Spleen (tissue), 11 donors: ENCODE data around the gene FEM1B. TPM values are rescaled to one million over a fixed set of nuclear protein-coding genes. Genes with fewer than 3 reads are reported as not detected.
A peak's percentile ranks its signal among the peaks of the same experiment; 100 is the strongest.

Experiments used
- DNase-seq: peaks from one replicate; pipeline ENCODE4 v3.0.0-alpha.2; 2020
- H3K27ac ChIP-seq, 8 donors: fragments of 200-600 bp; sonication (generic) in 7 of 8; 1 replicate in 4 of 8; 2 replicates in 4 of 8; pipeline versions ENCODE4 v1.5.0 to v1.8.0; 2016 to 2021; ENCODE audit warnings: inconsistent platforms in 4 of 8, mild to moderate bottlenecking in 4 of 8, moderate library complexity in 1 of 8
- H3K27me3 ChIP-seq, 7 donors: fragments of 200-600 bp; sonication (generic) in 6 of 7; replicated peaks in 1 of 7; 1 replicate in 4 of 7; 2 replicates in 3 of 7; pipeline versions ENCODE4 v1.5.0 to v1.8.0; 2016 to 2021; ENCODE audit warnings: inconsistent platforms in 3 of 7, mild to moderate bottlenecking in 1 of 7
- H3K36me3 ChIP-seq, 6 donors: fragments of 200-600 bp; sonication (generic) in 5 of 6; 1 replicate in 4 of 6; 2 replicates in 2 of 6; pipeline versions ENCODE4 v1.5.0 to v1.8.0; 2016 to 2021; ENCODE audit warnings: inconsistent platforms in 2 of 6
- H3K4me1 ChIP-seq, 6 donors: fragments of 200-600 bp; sonication (generic) in 5 of 6; 1 replicate in 3 of 6; 2 replicates in 3 of 6; pipeline versions ENCODE4 v1.5.0 to v1.8.0; 2016 to 2021; ENCODE audit warnings: inconsistent platforms in 3 of 6
- H3K4me3 ChIP-seq, 8 donors: fragments of 200-600 bp; sonication (generic) in 7 of 8; 1 replicate in 4 of 8; 2 replicates in 4 of 8; pipeline versions ENCODE4 v1.5.0 to v1.8.0; 2016 to 2021; ENCODE audit warnings: inconsistent platforms in 4 of 8, mild to moderate bottlenecking in 4 of 8, moderate library complexity in 2 of 8
- H3K9me3 ChIP-seq, 8 donors: fragments of 200-600 bp; sonication (generic) in 7 of 8; 1 replicate in 4 of 8; 2 replicates in 4 of 8; pipeline versions ENCODE4 v1.5.0 to v1.8.0; 2016 to 2021; ENCODE audit warnings: inconsistent platforms in 4 of 8
- CTCF ChIP-seq, 11 experiments: fragments of 200-600 bp in 7 of 11; fragments of 450-650 bp in 4 of 11; sonication (generic) in 4 of 11; IDR thresholded peaks in 8 of 11; conservative IDR thresholded peaks in 3 of 11; 1 replicate in 7 of 11; 2 replicates in 4 of 11; pipeline versions ENCODE4 v1.4.0 to v1.8.0; 2016 to 2021; ENCODE audit warnings: antibody characterized with exemption in 11 of 11, inconsistent platforms in 4 of 11, mild to moderate bottlenecking in 1 of 11
- POLR2A ChIP-seq, 3 donors: fragments of 450-650 bp; IDR thresholded peaks; one replicate each; pipeline ENCODE4 v1.5.1; 2017; ENCODE audit warnings: antibody characterized with exemption in 3 of 3, mild to moderate bottlenecking in 1 of 3
- POLR2AphosphoS5 ChIP-seq, 3 donors: sonication (generic); formaldehyde crosslinking; IDR thresholded peaks; one replicate each; pipeline ENCODE4 v1.5.1; 2017; ENCODE audit warnings: antibody characterized with exemption in 3 of 3
- WGBS, 5 donors: extraction: QIAGEN DNeasy Blood & Tissue Kit in 3 of 5; methylation state at CpG; one replicate each; pipeline versions ENCODE4 v1.1.5 to v1.1.7; 2013 to 2018; 5-methylcytosine and 5-hydroxymethylcytosine counted together
- intact Hi-C: fragments of 100-400 bp; cut with DNase I; formaldehyde crosslinking; loops from one replicate; pipeline ENCODE4 v1.15.0; 2023; ENCODE audit warnings: low total_unique reads
- polyA plus RNA-seq, 3 donors: library from polyadenylated mRNA; stranded (reverse); fragments of 200-250 nt; gene quantifications; one replicate each; pipeline ENCODE4 v1.2.1, GENCODE V29; 2013
- total RNA-seq, 7 donors: library from RNA; depleted of rRNA in 3 of 7; stranded (reverse); fragments of >200 nt in 3 of 7; fragmentation: NEBNext Ultra II Directional in 4 of 7; extraction: Animal tissue kit (Norgen Biotek cat#: 25700) in 4 of 7; gene quantifications; one replicate each; pipeline versions ENCODE4 v1.1.0 to v1.2.1, GENCODE V29; 2016 to 2021
- donor health status: healthy with polysubstance abuse.
- donor health status: DM: no; HTN: no; CAD: no; lungs with moderate emphysema.
- donor health status: DM: no; HTN: no; CAD: no.
- donor health status: Bipolar disorder and iron deficiency.
- donor health status: healthy.
- donor health status: DM: no; HTN: no; CAD: no.
- donor health status: DM: yes; HTN: yes; CAD: no.

Gene FEM1B
- total and polyA plus RNA-seq, 10 donors = 6.2 to 63.5 (median 44.9) TPM

DNA sequence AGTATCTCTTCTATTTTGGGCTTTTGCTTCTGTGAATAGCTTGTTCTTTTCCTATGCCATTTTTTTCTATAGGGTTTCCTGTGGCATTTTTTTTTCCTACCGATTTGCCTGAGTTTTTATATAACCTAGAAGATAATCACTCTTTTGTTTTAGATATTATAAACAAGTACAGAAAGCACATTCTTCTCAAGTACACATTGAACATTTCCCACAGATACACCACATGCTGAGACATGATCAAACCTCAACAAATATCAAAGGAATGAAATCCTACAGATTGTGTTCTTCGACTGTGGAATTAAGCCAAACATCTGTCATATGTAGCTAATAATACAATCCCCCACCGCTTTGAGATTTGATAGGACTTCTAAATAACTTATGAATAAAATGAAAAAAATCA lies 9.1 kb upstream of the FEM1B start:
- no peaks in the 10 kb centered on the region for H3K4me1 ChIP-seq
- no peak overlapping the region for H3K4me3 ChIP-seq
- H3K9me3 ChIP-seq = no peaks in the 10 kb centered on the region
- DNase-seq = no peak
- no peak for TF ChIP-seq POLR2A (IDR thresholded peaks at IDR 0.05)
- TF ChIP-seq CTCF (IDR thresholded peaks at IDR 0.05 in 8 of 11, conservative IDR thresholded peaks at IDR 0.05 in 3 of 11) = no peak
- no peak for TF ChIP-seq POLR2AphosphoS5 (IDR thresholded peaks at IDR 0.05)
- intact Hi-C loops = no loop called here
- no peak overlapping the region for H3K27ac ChIP-seq
- 57 to 63% (median 59%) methylated on average over 3 of the region's 3 CpGs for WGBS, 5 donors
- peaks cover 0 to 14% (median 3%) of the 10 kb centered on the region in 7 donors for H3K27me3 ChIP-seq
- no peaks in the 10 kb centered on the region for H3K36me3 ChIP-seq

DNA sequence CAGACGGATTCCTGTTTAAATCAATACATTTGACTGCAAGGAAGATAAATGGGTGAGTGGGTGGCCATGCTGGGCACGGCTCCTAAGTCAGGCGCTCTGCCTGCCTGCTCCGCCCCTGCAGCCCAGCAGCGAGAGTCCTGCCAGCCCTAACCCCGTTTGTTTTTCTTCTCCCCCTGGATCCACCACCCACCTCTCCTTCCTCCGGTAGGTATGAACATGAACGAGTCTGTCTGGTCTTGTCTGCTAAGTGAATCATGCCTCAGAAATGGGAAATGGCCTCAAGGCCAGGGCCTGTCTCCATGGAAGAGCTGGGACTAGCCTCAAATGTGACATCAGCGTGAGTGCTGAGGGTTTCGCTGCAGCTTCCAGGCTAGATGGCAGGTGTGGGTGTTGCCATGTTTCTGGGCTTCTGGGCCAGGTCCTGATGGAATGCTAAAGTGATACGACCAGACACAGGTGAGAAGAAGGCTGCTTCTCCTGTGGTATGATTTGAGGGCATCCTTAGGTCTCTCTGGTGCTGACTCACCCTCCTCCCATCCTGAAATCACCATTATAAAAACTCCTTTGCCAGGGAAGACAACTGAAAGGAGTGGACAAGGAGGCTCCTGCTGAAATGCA lies 5.6 kb upstream of the FEM1B start:
- H3K27me3 ChIP-seq = peaks cover 0 to 4% (median 0%) of the 10 kb centered on the region in 7 donors
- TF ChIP-seq POLR2A (IDR thresholded peaks at IDR 0.05) (no peak), POLR2AphosphoS5 (IDR thresholded peaks at IDR 0.05) (no peak), CTCF (IDR thresholded peaks at IDR 0.05 in 8 of 11, conservative IDR thresholded peaks at IDR 0.05 in 3 of 11) (no peak)
- H3K9me3 ChIP-seq = no peaks in the 10 kb centered on the region
- intact Hi-C loops = no loop called here
- no peaks in the 10 kb centered on the region for H3K36me3 ChIP-seq
- DNase-seq = no peak
- H3K4me1 ChIP-seq = peaks cover 5 to 13% (median 10%) of the 10 kb centered on the region in 6 donors
- 67 to 79% (median 76%) methylated on average over 11 of the region's 11 CpGs for WGBS, 5 donors
- H3K27ac ChIP-seq = peak overlapping the region in 1 of 8 donors; percentile 11
- no peak overlapping the region for H3K4me3 ChIP-seq

DNA sequence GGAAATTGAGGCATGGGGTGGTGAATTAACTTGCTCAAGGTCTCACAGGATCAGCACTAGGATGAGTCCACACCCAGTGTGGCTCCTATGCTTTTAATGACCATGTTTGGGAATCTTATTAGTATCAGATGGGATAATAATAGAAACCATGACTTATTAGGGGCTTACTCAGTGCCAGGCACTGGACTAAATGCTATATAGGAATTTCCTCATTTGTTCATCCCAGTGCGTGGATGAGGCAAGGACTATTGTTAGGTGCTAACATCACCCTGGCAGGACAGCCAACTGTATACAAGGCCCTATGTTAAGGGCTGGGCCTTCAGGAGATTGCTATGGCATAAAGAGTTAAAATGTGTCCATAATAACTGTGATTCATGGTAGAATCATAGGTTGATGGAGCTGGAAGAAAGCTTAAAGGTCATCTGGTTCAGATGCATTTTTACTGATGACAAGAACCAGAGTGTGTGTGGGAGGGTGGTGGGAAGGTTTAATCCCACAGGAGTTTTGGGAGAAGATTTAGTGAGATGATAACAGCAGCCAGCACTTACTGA lies 4.7 kb upstream of the FEM1B start:
- WGBS, 5 donors = 42 to 84% (median 80%) methylated on average over 1 of the region's 1 CpG
- Histone ChIP-seq H3K4me1 (peaks cover 5 to 15% (median 11%) of the 10 kb centered on the region in 6 donors), H3K27ac (no peak overlapping the region), H3K27me3 (no peaks in the 10 kb centered on the region), H3K9me3 (no peaks in the 10 kb centered on the region), H3K36me3 (no peaks in the 10 kb centered on the region), H3K4me3 (no peak overlapping the region)
- DNase-seq = no peak
- intact Hi-C loops = no loop called here
- no peak for TF ChIP-seq POLR2A (IDR thresholded peaks at IDR 0.05)

GRCh38 chr15:68274201-68274848 lies 3.2 kb upstream of the FEM1B start:
- WGBS, 5 donors = 70 to 88% (median 82%) methylated on average over 5 of the region's 5 CpGs
- intact Hi-C loops = no loop called here
- no peak for DNase-seq

More at GRCh38 chr15:68274201-68274848, 3.2 kb upstream of the FEM1B start:
- TF ChIP-seq CTCF (IDR thresholded peaks at IDR 0.05 in 8 of 11, conservative IDR thresholded peaks at IDR 0.05 in 3 of 11) (no peak), POLR2AphosphoS5 (IDR thresholded peaks at IDR 0.05) (no peak), POLR2A (IDR thresholded peaks at IDR 0.05) (no peak)
- no peaks in the 10 kb centered on the region for H3K9me3 ChIP-seq
- H3K36me3 ChIP-seq = no peaks in the 10 kb centered on the region
- H3K27me3 ChIP-seq = no peaks in the 10 kb centered on the region
- H3K4me1 ChIP-seq = peaks cover 10 to 27% (median 19%) of the 10 kb centered on the region in 6 donors
- no peak overlapping the region for H3K4me3 ChIP-seq
- H3K27ac ChIP-seq = no peak overlapping the region
